ENCODE results near the gene PPIG.
"Not testable (repeated sequence)": the region's sequence is repeated elsewhere in the genome, so short reads cannot be mapped to it uniquely, and the experiment has no call there.

Gene PPIG

GRCh38 chr2:169596546-169596945 is 12.4 kb downstream of the PPIG start:
- not testable (repeated sequence) for DNase-seq

GRCh38 chr2:169598982-169599381 is 14.8 kb downstream of the PPIG start:
- no peak for DNase-seq

- DNase-seq, result no peak
These were observed 15.4 kb downstream of the PPIG start for GRCh38 chr2:169599568-169599967.

GRCh38 chr2:169609264-169609663 is 25.1 kb downstream of the PPIG start:
- no peak for DNase-seq

GRCh38 chr2:169613876-169614275 is 29.7 kb downstream of the PPIG start:
- DNase-seq, result no peak

GRCh38 chr2:169615982-169616381 is 31.8 kb downstream of the PPIG start:
- not testable (repeated sequence) for DNase-seq

GRCh38 chr2:169619946-169620345 is 35.8 kb downstream of the PPIG start:
- DNase-seq, result no peak

- DNase-seq, result no peak
These were observed 36.4 kb downstream of the PPIG start for GRCh38 chr2:169620509-169620908.

- no peak for DNase-seq
These were observed 39.1 kb downstream of the PPIG start for GRCh38 chr2:169623235-169623634.

GRCh38 chr2:169625781-169626180 is 41.6 kb downstream of the PPIG start:
- DNase-seq, result no peak

GRCh38 chr2:169636440-169637097 is 52.4 kb downstream of the PPIG start:
- no peak for DNase-seq

- no peak for DNase-seq
These were observed 53.5 kb downstream of the PPIG start for GRCh38 chr2:169637620-169638019.

- DNase-seq, result no peak
These were observed 56.0 kb downstream of the PPIG start for GRCh38 chr2:169640104-169640503.

- DNase-seq, result no peak
These were observed 57.3 kb downstream of the PPIG start for GRCh38 chr2:169641464-169641863.

GRCh38 chr2:169644173-169644572 is 60.0 kb downstream of the PPIG start:
- DNase-seq, result no peak

GRCh38 chr2:169647496-169647895 is 63.3 kb downstream of the PPIG start:
- DNase-seq, result no peak

- DNase-seq, result no peak
These were observed 65.1 kb downstream of the PPIG start for GRCh38 chr2:169649278-169649677.

- DNase-seq, result no peak
These were observed 69.5 kb downstream of the PPIG start for GRCh38 chr2:169653636-169654035.

- no peak for DNase-seq
These were observed 72.0 kb downstream of the PPIG start for GRCh38 chr2:169656164-169656563.

GRCh38 chr2:169658877-169659276 is 74.7 kb downstream of the PPIG start:
- DNase-seq, result no peak

- no peak for DNase-seq
These were observed 75.2 kb downstream of the PPIG start for GRCh38 chr2:169659320-169659719.

GRCh38 chr2:169661265-169661664 is 77.1 kb downstream of the PPIG start:
- no peak for DNase-seq

- DNase-seq, result no peak
These were observed 78.6 kb downstream of the PPIG start for GRCh38 chr2:169662744-169663143.

- no peak for DNase-seq
These were observed 79.1 kb downstream of the PPIG start for GRCh38 chr2:169663247-169663646.

GRCh38 chr2:169664600-169664977 is 80.4 kb downstream of the PPIG start:
- no peak for DNase-seq

Data from cortex of kidney (tissue), 1 donor.